Osteoblast (primary cell): ENCODE data around the gene PRPH2. TPM values are rescaled to one million over a fixed set of nuclear protein-coding genes. Genes with fewer than 3 reads are reported as not detected.
"Not testable (repeated sequence)": the region's sequence is repeated elsewhere in the genome, so short reads cannot be mapped to it uniquely, and the experiment has no call there.

Experiments
- DNase-seq: peaks from one replicate; pipeline ENCODE4 v3.0.0; 2011; ENCODE audit warnings: low spot score, mixed read lengths; ENCODE audit not compliant: insufficient read length; ENCODE audit errors: missing footprints
- H2AFZ ChIP-seq: 2 replicates; pipeline ENCODE4 v1.6.0; 2011; ENCODE audit warnings: mild to moderate bottlenecking, low read length
- H3K27ac ChIP-seq: 2 replicates; pipeline ENCODE4 v1.5.1; 2011; ENCODE audit warnings: mild to moderate bottlenecking, low read depth, low read length, moderate library complexity
- H3K27me3 ChIP-seq: 2 replicates; pipeline ENCODE4 v1.6.0; 2012; ENCODE audit warnings: mild to moderate bottlenecking, control low read depth, inconsistent platforms, low read length, moderate library complexity; ENCODE audit not compliant: insufficient read depth
- H3K36me3 ChIP-seq: 2 replicates; pipeline ENCODE4 v1.5.1; 2011; ENCODE audit warnings: mild to moderate bottlenecking, low read length, control low read depth, moderate library complexity; ENCODE audit not compliant: insufficient read depth
- H3K4me1 ChIP-seq: 2 replicates; pipeline ENCODE4 v1.5.1; 2011; ENCODE audit warnings: mild to moderate bottlenecking, low read length, control low read depth, moderate library complexity; ENCODE audit not compliant: insufficient read depth
- H3K4me2 ChIP-seq: 2 replicates; pipeline ENCODE4 v1.6.0; 2011; ENCODE audit warnings: mild to moderate bottlenecking, low read length; ENCODE audit not compliant: insufficient read depth
- H3K4me3 ChIP-seq: fragments of 200-600 bp; sonication (generic); 3 replicates; pipeline ENCODE4 v1.5.1; 2012; ENCODE audit warnings: mild to moderate bottlenecking, low read length, inconsistent platforms; ENCODE audit not compliant: insufficient read depth
- H3K79me2 ChIP-seq: 2 replicates; pipeline ENCODE4 v1.6.0; 2012; ENCODE audit warnings: mild to moderate bottlenecking, low read length, control low read depth, inconsistent platforms; ENCODE audit not compliant: insufficient read depth
- H3K9me3 ChIP-seq: 2 replicates; pipeline ENCODE4 v1.5.1; 2011; ENCODE audit warnings: low read depth, low read length, control low read depth
- H4K20me1 ChIP-seq: 2 replicates; pipeline ENCODE4 v1.6.0; 2012; ENCODE audit warnings: mild to moderate bottlenecking, low read length, control low read depth; ENCODE audit not compliant: insufficient read depth
- CTCF ChIP-seq: IDR thresholded peaks from 2 replicates; pipeline ENCODE4 v1.5.1; 2011; ENCODE audit warnings: mild to moderate bottlenecking, low read depth, low read length, moderate library complexity; ENCODE audit errors: extremely low read depth
- total RNA-seq: library from RNA; depleted of rRNA; stranded (reverse); fragments of >200 nt; gene quantifications from 2 replicates; pipeline ENCODE4 v1.2.3, GENCODE V29; 2012

Gene PRPH2
- total RNA-seq, 1 donor = 3.3 TPM

DNA sequence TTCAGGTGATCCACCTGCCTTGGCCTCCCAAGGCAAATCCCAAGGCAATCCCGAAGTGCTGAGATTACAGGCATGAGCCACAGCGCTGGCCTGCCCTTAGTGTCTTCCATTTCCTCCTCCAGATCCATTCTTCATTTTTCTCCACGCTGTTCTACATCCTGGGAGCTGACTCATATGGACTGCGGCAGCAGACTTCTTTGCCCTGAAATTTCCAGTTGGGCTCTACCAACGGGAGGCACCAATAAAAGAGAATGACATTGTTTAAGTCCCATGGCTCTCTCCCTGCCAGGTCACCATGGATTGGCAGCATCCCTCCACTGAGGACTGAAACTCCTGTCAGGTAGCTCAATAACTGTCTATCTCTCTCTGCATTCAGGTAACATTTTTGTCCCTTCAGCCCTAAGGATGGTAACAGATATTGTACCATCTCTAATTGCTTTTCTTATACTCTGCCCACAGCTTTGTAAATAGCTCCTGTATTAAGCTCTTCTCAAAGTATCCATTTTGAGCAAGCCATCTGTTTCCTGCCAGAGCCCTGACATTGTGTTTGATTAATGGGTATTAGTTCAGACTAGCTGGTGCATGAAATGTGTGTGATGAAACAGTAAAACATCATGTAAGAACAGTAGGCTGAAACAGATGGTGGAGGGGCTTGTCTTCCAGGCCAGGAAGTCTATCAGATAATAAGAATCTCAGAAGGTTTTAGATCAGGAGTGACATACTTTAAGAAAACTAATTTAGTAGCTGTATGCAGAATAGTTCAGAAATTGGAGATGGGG lies 19.9 kb upstream of the PRPH2 start:
- no peaks in the 10 kb centered on the region for H3K27me3 ChIP-seq
- H3K4me1 ChIP-seq = peaks cover 14% of the 10 kb centered on the region
- H3K4me2 ChIP-seq = no peak overlapping the region
- H3K9me3 ChIP-seq = no peaks in the 10 kb centered on the region
- DNase-seq = peak; percentile 46
- H3K4me3 ChIP-seq = no peak overlapping the region
- H3K27ac ChIP-seq = no peak overlapping the region
- TF ChIP-seq CTCF = no peak
- peaks cover 22% of the 10 kb centered on the region for H3K79me2 ChIP-seq
- no peaks in the 10 kb centered on the region for H3K36me3 ChIP-seq
- H4K20me1 ChIP-seq = peaks cover 15% of the 10 kb centered on the region
- H2AFZ ChIP-seq = no peak overlapping the region

DNA sequence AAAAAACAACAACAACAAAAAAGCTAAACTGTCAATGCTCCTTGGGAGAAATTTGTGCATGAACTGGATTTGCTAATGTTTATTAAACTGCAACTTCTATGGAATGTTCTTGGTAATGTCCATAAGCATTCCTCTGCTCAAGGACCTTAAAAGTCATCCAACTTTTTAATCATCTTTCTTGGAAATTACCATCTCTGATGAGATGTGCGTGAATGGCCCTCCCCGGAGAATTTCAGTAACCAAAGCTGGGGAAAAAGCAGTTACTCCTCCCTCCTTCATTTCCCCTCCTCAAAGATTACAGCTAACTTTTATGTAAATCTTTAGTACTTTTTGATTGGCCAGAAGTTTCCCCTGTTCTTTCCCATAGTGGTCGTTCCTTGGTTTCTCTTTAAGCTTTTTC lies 18.3 kb upstream of the PRPH2 start:
- peaks cover 15% of the 10 kb centered on the region for H4K20me1 ChIP-seq
- H3K27ac ChIP-seq = no peak overlapping the region
- H3K27me3 ChIP-seq = no peaks in the 10 kb centered on the region
- H2AFZ ChIP-seq = no peak overlapping the region
- peaks cover 21% of the 10 kb centered on the region for H3K79me2 ChIP-seq
- DNase-seq = no peak
- H3K4me2 ChIP-seq = no peak overlapping the region
- peaks cover 13% of the 10 kb centered on the region for H3K4me1 ChIP-seq
- H3K4me3 ChIP-seq = no peak overlapping the region
- H3K9me3 ChIP-seq = no peaks in the 10 kb centered on the region
- H3K36me3 ChIP-seq = no peaks in the 10 kb centered on the region
- TF ChIP-seq CTCF = no peak

DNA sequence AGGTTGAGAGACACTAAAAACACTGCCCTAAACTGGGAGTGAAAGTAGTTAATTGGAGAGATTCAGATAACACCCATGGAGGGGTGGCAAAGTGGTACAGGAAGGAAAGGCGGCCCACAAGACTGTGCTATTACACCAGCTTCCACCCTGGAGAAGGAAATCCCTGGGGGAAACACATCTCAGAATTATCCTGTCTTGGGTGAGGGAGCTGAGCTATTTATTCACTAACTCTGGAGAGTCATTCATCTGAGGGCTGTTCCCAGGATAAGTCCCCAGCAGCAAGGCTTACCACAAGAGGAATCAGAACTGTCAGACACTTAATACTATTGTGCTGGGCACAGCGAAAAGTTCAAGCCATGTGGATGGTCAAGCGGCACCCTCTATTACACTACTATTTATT lies 13.6 kb upstream of the PRPH2 start:
- no peaks in the 10 kb centered on the region for H3K27me3 ChIP-seq
- H4K20me1 ChIP-seq = no peaks in the 10 kb centered on the region
- DNase-seq = no peak
- H3K4me1 ChIP-seq = no peaks in the 10 kb centered on the region
- H3K27ac ChIP-seq = no peak overlapping the region
- H3K9me3 ChIP-seq = no peaks in the 10 kb centered on the region
- no peak overlapping the region for H2AFZ ChIP-seq
- TF ChIP-seq CTCF = no peak
- H3K4me2 ChIP-seq = no peak overlapping the region
- no peaks in the 10 kb centered on the region for H3K79me2 ChIP-seq
- no peak overlapping the region for H3K4me3 ChIP-seq
- H3K36me3 ChIP-seq = no peaks in the 10 kb centered on the region

- not testable (repeated sequence) for H3K4me3 ChIP-seq, H3K27ac ChIP-seq, H3K4me2 ChIP-seq, DNase-seq, H4K20me1 ChIP-seq, H3K4me1 ChIP-seq, H3K79me2 ChIP-seq, H2AFZ ChIP-seq, H3K9me3 ChIP-seq, H3K27me3 ChIP-seq, H3K36me3 ChIP-seq
Observed at GRCh38 chr6:42733867-42734481, 11.6 kb upstream of the PRPH2 start.
